GM12878 (cell line): Measurements from ENCODE around the gene SRMS. TPM values are rescaled to one million over a fixed set of nuclear protein-coding genes. Genes with fewer than 3 reads are reported as not detected.

ENCODE experiments used
- CBX3 ChIP-seq: fragments of 200-600 bp; sonication (generic); IDR thresholded peaks from 2 replicates; pipeline ENCODE4 v1.6.1; 2016; ENCODE audit warnings: low read depth, borderline replicate concordance
- CEBPB ChIP-seq, 2 experiments: fragments of 150-350 bp in 1 of 2; IDR thresholded peaks; 2 replicates each; pipeline ENCODE4 v1.6.1; 2012 to 2014; ENCODE audit warnings: low read depth in 2 of 2, low read length in 2 of 2, borderline replicate concordance in 1 of 2, inconsistent platforms in 1 of 2
- CREB1 ChIP-seq: IDR thresholded peaks from 2 replicates; pipeline ENCODE4 v1.6.1; 2012; ENCODE audit warnings: low read depth, mild to moderate bottlenecking, inconsistent platforms
- EED ChIP-seq: sonication (generic); IDR thresholded peaks from 2 replicates; pipeline ENCODE4 v1.6.1; 2016; ENCODE audit warnings: antibody characterized with exemption, low read depth
- EGR1 ChIP-seq, 2 experiments: IDR thresholded peaks; 1 replicate in 1 of 2; 2 replicates in 1 of 2; pipeline ENCODE4 v1.6.1; 2011 to 2012; ENCODE audit warnings: low read depth in 2 of 2, low read length in 2 of 2, borderline replicate concordance in 1 of 2, mild to moderate bottlenecking in 1 of 2, moderate library complexity in 1 of 2
- KDM1A ChIP-seq: fragments of 200-600 bp; sonication (generic); IDR thresholded peaks from 2 replicates; pipeline ENCODE4 v1.6.1; 2016; ENCODE audit warnings: borderline replicate concordance
- MTA3 ChIP-seq: IDR thresholded peaks from 2 replicates; pipeline ENCODE4 v1.6.1; 2012; ENCODE audit warnings: low read length, inconsistent platforms, borderline replicate concordance
- MXI1 ChIP-seq: fragments of 150-350 bp; IDR thresholded peaks from 2 replicates; pipeline ENCODE4 v1.6.1; 2011; ENCODE audit warnings: low read depth, mild to moderate bottlenecking, inconsistent platforms, low read length, improper control_type of control experiment
- NFIC ChIP-seq: IDR thresholded peaks from 2 replicates; pipeline ENCODE4 v1.6.1; 2012; ENCODE audit warnings: low read depth, mild to moderate bottlenecking, inconsistent platforms, low read length, moderate library complexity
- NFXL1 ChIP-seq: fragments of 450-650 bp; IDR thresholded peaks from 2 replicates; pipeline ENCODE4 v1.6.1; 2017; ENCODE audit warnings: antibody characterized with exemption, mild to moderate bottlenecking, borderline replicate concordance
- NFYB ChIP-seq: IDR thresholded peaks from 2 replicates; pipeline ENCODE4 v1.6.1; 2011; ENCODE audit warnings: low read depth, mild to moderate bottlenecking, low read length, improper control_type of control experiment, moderate library complexity; ENCODE audit not compliant: insufficient read depth
- NR2C1 ChIP-seq: fragments of 450-650 bp; IDR thresholded peaks from 2 replicates; pipeline ENCODE4 v1.6.1; 2017; ENCODE audit warnings: antibody characterized with exemption, mild to moderate bottlenecking, moderate library complexity
- NR2C2 ChIP-seq: IDR thresholded peaks from 2 replicates; pipeline ENCODE4 v1.6.1; 2011; ENCODE audit warnings: borderline replicate concordance, low read depth; ENCODE audit not compliant: control insufficient read depth, insufficient read length
- PAX8 ChIP-seq: fragments of 450-650 bp; IDR thresholded peaks from 2 replicates; pipeline ENCODE4 v1.6.1; 2017; ENCODE audit warnings: mild to moderate bottlenecking, moderate library complexity
- PKNOX1 ChIP-seq: fragments of 450-650 bp; IDR thresholded peaks from 2 replicates; pipeline ENCODE4 v1.6.1; 2016; ENCODE audit warnings: mild to moderate bottlenecking
- POLR2A ChIP-seq: IDR thresholded peaks from 2 replicates; pipeline ENCODE4 v1.6.1; 2011; ENCODE audit warnings: low read depth, mild to moderate bottlenecking, low read length
- REST ChIP-seq: IDR thresholded peaks from 2 replicates; pipeline ENCODE4 v1.6.1; 2012; ENCODE audit warnings: mild to moderate bottlenecking, low read depth, low read length
- SIN3A ChIP-seq: IDR thresholded peaks from 2 replicates; pipeline ENCODE4 v1.6.1; 2012; ENCODE audit warnings: low read depth, low read length, improper control_type of control experiment
- ZNF274 ChIP-seq: IDR thresholded peaks from one replicate; pipeline ENCODE4 v1.8.0; 2011; ENCODE audit not compliant: insufficient read length, insufficient read depth
- ZNF622 ChIP-seq: fragments of 450-650 bp; IDR thresholded peaks from 2 replicates; pipeline ENCODE4 v1.6.1; 2017; ENCODE audit warnings: mild to moderate bottlenecking, inconsistent platforms
- polyA plus RNA-seq, 11 experiments: library from polyadenylated mRNA; depleted of rRNA in 4 of 11; unstranded in 6 of 11; stranded (reverse) in 5 of 11; fragments of >200 nt; fragmentation: Nextera tagmentation in 4 of 11; fragmentation: Illumina TruSeq in 1 of 11; extraction: Ambion mirVana in 4 of 11; extraction: Trizol in 1 of 11; gene quantifications; 1 replicate in 1 of 11; 2 replicates in 10 of 11; pipeline versions ENCODE4 v1.2.1 to v1.2.3, GENCODE V29; 2011 to 2016; ENCODE audit warnings: inconsistent platforms in 2 of 11, missing spikeins in 2 of 11, low read depth in 1 of 11
- total RNA-seq, 4 experiments: library from RNA; depleted of rRNA in 3 of 4; stranded (reverse); fragments of >200 nt in 3 of 4; fragmentation: Illumina TruSeq in 1 of 4; extraction: Trizol in 1 of 4; gene quantifications; 2 replicates each; pipeline versions ENCODE4 v1.2.1 to v1.2.3, GENCODE V29; 2013 to 2021
- TF ChIP-seq, protein P1 (sequence below): IDR thresholded peaks from 2 replicates; pipeline ENCODE4 v1.6.1; 2012; ENCODE audit warnings: improper control_type of control experiment, low read depth, low read length; ENCODE audit not compliant: insufficient replicate concordance

Gene SRMS
- total and polyA plus RNA-seq, 10 of the 15 experiments (the other 5 are each of a cell fraction or from before 2014, with no cell fraction given) = not detected

- TF ChIP-seq PKNOX1 (no peak), SIN3A (no peak), CBX3 (no peak), NFIC (peak; percentile 89; the same call in 1 of the 2 replicates), NR2C1 (no peak), MTA3 (peak; percentile 89; the same call in 1 of the 2 replicates), KDM1A (no peak), NR2C2 (no peak), ZNF622 (no peak), EGR1 (IDR thresholded peaks at IDR 0.05; ENCODE audit: borderline replicate concordance in 1 of 2, low read depth in 2 of 2, low read length in 2 of 2) (peak in 1 of 2 experiments; percentile 69; a peak in 2 of 3 replicates), NFXL1 (no peak), CEBPB (IDR thresholded peaks at IDR 0.05; ENCODE audit: borderline replicate concordance in 1 of 2, low read depth in 2 of 2, low read length in 2 of 2) (no peak), ZNF274 (no peak), NFYB (no peak), EED (peak; percentile 97), PAX8 (no peak), REST (no peak), POLR2A (0 out of 2 replicates have a peak, but pooled peaks have one; percentile 32), CREB1 (peak; percentile 60; the same call in 1 of the 2 replicates), MXI1 (peak; percentile 48; the same call in 1 of the 2 replicates)
- TF ChIP-seq, protein P1, sequence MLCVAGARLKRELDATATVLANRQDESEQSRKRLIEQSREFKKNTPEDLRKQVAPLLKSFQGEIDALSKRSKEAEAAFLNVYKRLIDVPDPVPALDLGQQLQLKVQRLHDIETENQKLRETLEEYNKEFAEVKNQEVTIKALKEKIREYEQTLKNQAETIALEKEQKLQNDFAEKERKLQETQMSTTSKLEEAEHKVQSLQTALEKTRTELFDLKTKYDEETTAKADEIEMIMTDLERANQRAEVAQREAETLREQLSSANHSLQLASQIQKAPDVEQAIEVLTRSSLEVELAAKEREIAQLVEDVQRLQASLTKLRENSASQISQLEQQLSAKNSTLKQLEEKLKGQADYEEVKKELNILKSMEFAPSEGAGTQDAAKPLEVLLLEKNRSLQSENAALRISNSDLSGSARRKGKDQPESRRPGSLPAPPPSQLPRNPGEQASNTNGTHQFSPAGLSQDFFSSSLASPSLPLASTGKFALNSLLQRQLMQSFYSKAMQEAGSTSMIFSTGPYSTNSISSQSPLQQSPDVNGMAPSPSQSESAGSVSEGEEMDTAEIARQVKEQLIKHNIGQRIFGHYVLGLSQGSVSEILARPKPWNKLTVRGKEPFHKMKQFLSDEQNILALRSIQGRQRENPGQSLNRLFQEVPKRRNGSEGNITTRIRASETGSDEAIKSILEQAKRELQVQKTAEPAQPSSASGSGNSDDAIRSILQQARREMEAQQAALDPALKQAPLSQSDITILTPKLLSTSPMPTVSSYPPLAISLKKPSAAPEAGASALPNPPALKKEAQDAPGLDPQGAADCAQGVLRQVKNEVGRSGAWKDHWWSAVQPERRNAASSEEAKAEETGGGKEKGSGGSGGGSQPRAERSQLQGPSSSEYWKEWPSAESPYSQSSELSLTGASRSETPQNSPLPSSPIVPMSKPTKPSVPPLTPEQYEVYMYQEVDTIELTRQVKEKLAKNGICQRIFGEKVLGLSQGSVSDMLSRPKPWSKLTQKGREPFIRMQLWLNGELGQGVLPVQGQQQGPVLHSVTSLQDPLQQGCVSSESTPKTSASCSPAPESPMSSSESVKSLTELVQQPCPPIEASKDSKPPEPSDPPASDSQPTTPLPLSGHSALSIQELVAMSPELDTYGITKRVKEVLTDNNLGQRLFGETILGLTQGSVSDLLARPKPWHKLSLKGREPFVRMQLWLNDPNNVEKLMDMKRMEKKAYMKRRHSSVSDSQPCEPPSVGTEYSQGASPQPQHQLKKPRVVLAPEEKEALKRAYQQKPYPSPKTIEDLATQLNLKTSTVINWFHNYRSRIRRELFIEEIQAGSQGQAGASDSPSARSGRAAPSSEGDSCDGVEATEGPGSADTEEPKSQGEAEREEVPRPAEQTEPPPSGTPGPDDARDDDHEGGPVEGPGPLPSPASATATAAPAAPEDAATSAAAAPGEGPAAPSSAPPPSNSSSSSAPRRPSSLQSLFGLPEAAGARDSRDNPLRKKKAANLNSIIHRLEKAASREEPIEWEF = no peak
These were observed 20.0 kb upstream of the SRMS start (continued) for GRCh38 chr20:63567386-63568169.
